Right atrium auricular region (tissue), 2 donors: Measurements from ENCODE around the gene MED16. TPM values are rescaled to one million over a fixed set of nuclear protein-coding genes. Genes with fewer than 3 reads are reported as not detected.

Experiments used
- DNase-seq: peaks from one replicate; pipeline ENCODE4 v3.0.0-alpha.2; 2019; ENCODE audit warnings: low spot score
- H3K27ac ChIP-seq, 2 donors: fragments of 200-600 bp; sonication (generic); 1 replicate in 1 of 2; 2 replicates in 1 of 2; pipeline ENCODE4 v1.5.1; 2016 to 2019
- H3K27me3 ChIP-seq, 2 donors: fragments of 200-600 bp; sonication (generic); one replicate each; pipeline versions ENCODE4 v1.5.1 to v1.6.0; 2017 to 2019
- H3K36me3 ChIP-seq: fragments of 200-600 bp; sonication (generic); one replicate; pipeline ENCODE4 v1.5.1; 2016
- H3K4me1 ChIP-seq, 2 donors: fragments of 200-600 bp; sonication (generic); one replicate each; pipeline versions ENCODE4 v1.5.1 to v1.6.0; 2017 to 2019
- H3K4me3 ChIP-seq, 2 donors: fragments of 200-600 bp; sonication (generic); 1 replicate in 1 of 2; 2 replicates in 1 of 2; pipeline ENCODE4 v1.5.1; 2017 to 2019; ENCODE audit warnings: mild to moderate bottlenecking in 1 of 2, moderate library complexity in 1 of 2
- H3K9me3 ChIP-seq, 2 donors: fragments of 200-600 bp; sonication (generic); one replicate each; pipeline ENCODE4 v1.5.1; 2019
- CTCF ChIP-seq, 2 donors: fragments of 200-600 bp; sonication (generic); IDR thresholded peaks; one replicate each; pipeline ENCODE4 v1.5.1; 2019; ENCODE audit warnings: antibody characterized with exemption in 2 of 2
- total RNA-seq, 2 donors: library from RNA; depleted of rRNA; stranded (reverse); fragments of >200 nt; gene quantifications; one replicate each; pipeline ENCODE4 v1.1.0, GENCODE V29; 2016

Gene MED16
- total RNA-seq, 2 donors from 2014 or later, result 17.7 to 26.5 TPM

GRCh38 chr19:885536-886224 lies 7.3 kb downstream of the MED16 start:
- Histone ChIP-seq H3K36me3 (peaks cover 60% of the 10 kb centered on the region), H3K4me3 (no peak overlapping the region), H3K27ac (no peak overlapping the region), H3K4me1 (no peaks in the 10 kb centered on the region), H3K9me3 (no peaks in the 10 kb centered on the region), H3K27me3 (no peaks in the 10 kb centered on the region)
- TF ChIP-seq CTCF (IDR thresholded peaks at IDR 0.05), result no peak
- no peak for DNase-seq

GRCh38 chr19:884420-885211 lies 8.4 kb downstream of the MED16 start:
- Histone ChIP-seq H3K27ac (no peak overlapping the region), H3K4me1 (no peaks in the 10 kb centered on the region), H3K9me3 (no peaks in the 10 kb centered on the region), H3K36me3 (peaks cover 61% of the 10 kb centered on the region), H3K27me3 (no peaks in the 10 kb centered on the region), H3K4me3 (no peak overlapping the region)
- no peak for DNase-seq
- no peak for TF ChIP-seq CTCF (IDR thresholded peaks at IDR 0.05)

GRCh38 chr19:883661-884211 lies 9.3 kb downstream of the MED16 start:
- Histone ChIP-seq H3K36me3 (peaks cover 56% of the 10 kb centered on the region), H3K4me1 (no peaks in the 10 kb centered on the region), H3K9me3 (no peaks in the 10 kb centered on the region), H3K4me3 (no peak overlapping the region), H3K27me3 (no peaks in the 10 kb centered on the region), H3K27ac (no peak overlapping the region)
- no peak for TF ChIP-seq CTCF (IDR thresholded peaks at IDR 0.05)
- no peak for DNase-seq

GRCh38 chr19:882871-883497 lies 10.0 kb downstream of the MED16 start:
- Histone ChIP-seq H3K4me1 (no peaks in the 10 kb centered on the region), H3K36me3 (peaks cover 55% of the 10 kb centered on the region), H3K9me3 (no peaks in the 10 kb centered on the region), H3K27ac (no peak overlapping the region), H3K4me3 (no peak overlapping the region), H3K27me3 (no peaks in the 10 kb centered on the region)
- no peak for TF ChIP-seq CTCF (IDR thresholded peaks at IDR 0.05)
- no peak for DNase-seq

GRCh38 chr19:881385-882071 lies 11.5 kb downstream of the MED16 start:
- H3K36me3 ChIP-seq, result peaks cover 57% of the 10 kb centered on the region
- TF ChIP-seq CTCF (IDR thresholded peaks at IDR 0.05), result no peak
- no peaks in the 10 kb centered on the region for H3K27me3 ChIP-seq
- DNase-seq, result no peak
- no peaks in the 10 kb centered on the region for H3K9me3 ChIP-seq
- no peaks in the 10 kb centered on the region for H3K4me1 ChIP-seq
- H3K27ac ChIP-seq, result no peak overlapping the region
- no peak overlapping the region for H3K4me3 ChIP-seq
